Measurements from ENCODE around the gene COL23A1.

- TF ChIP-seq POLR2AphosphoS5 (IDR thresholded peaks at IDR 0.05; ENCODE audit: borderline replicate concordance, low read depth, low read length), result no peak
- TF ChIP-seq EZH2 (IDR thresholded peaks at IDR 0.05), result no peak
- no peak for TF ChIP-seq FOXP2 (optimal IDR thresholded peaks at IDR 0.05; ENCODE audit: control extremely low read depth, extremely low read length, insufficient read depth)
These were observed 365.0 kb downstream of the COL23A1 start for GRCh38 chr5:178225174-178225573.

All from SK-N-MC (cell line).